Measurements from ENCODE around the gene AHNAK2.

DNA sequence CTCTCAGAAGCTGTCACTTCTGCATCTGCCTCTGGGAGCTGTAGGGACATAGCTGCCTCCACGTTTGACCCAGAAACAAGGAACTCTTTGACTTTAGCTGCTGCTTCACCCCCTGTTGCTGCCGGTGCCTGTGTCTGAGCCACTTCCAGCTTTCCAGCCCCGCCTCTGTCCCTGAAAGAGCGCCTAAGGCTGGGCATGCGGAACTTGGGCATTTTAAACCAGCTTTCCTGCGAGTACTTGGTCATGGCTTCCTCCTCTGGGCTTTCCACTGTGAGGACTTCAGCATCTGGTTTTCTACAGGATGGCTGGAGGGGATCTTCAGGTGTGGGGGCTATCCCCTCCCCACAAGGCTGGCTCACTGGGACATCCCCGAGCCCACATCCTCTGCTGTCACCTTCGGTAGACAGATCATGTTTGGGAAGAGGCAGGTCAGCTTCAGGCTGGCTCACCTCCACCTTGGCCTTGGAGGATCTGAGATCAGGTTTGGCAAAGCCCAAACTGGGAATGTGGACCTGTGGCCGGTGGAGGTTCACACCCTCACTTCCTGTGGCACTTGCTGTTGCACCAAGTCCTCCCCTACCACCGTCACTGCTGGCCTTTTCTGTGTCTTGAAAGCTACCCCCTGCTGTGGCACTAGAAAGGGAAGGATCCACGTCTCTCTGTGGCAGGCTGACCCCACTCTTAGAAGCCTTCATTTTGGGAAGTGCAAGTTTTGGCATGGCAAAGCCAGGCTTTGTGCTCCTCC, 38.3 kb downstream of the AHNAK2 start:
- TF ChIP-seq, protein P1, sequence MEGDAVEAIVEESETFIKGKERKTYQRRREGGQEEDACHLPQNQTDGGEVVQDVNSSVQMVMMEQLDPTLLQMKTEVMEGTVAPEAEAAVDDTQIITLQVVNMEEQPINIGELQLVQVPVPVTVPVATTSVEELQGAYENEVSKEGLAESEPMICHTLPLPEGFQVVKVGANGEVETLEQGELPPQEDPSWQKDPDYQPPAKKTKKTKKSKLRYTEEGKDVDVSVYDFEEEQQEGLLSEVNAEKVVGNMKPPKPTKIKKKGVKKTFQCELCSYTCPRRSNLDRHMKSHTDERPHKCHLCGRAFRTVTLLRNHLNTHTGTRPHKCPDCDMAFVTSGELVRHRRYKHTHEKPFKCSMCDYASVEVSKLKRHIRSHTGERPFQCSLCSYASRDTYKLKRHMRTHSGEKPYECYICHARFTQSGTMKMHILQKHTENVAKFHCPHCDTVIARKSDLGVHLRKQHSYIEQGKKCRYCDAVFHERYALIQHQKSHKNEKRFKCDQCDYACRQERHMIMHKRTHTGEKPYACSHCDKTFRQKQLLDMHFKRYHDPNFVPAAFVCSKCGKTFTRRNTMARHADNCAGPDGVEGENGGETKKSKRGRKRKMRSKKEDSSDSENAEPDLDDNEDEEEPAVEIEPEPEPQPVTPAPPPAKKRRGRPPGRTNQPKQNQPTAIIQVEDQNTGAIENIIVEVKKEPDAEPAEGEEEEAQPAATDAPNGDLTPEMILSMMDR (conservative IDR thresholded peaks at IDR 0.05): no peak
- no peak for TF ChIP-seq ZFX (IDR thresholded peaks at IDR 0.05)
